HCT116 (cell line): ENCODE measurements around the gene RPF1. TPM values are rescaled to one million over a fixed set of nuclear protein-coding genes. Genes with fewer than 3 reads are reported as not detected.

ENCODE experiments used
- ATAC-seq: fragments of 200-7000 bp; cut with Tn5 transposase; 2 replicates; pipeline ENCODE4 v1.9.1; 2020; ENCODE audit warnings: mild to moderate bottlenecking, moderate library complexity
- BruUV-seq: library from RNA; stranded (reverse); fragments of 400-500 nt; replicated peaks from 2 replicates; lab custom pipeline; 2021; lab: Mats Ljungman, UMichigan
- CTCF ChIA-PET: fragments of 300-600 bp; sonication (Branson Sonifier 250); formaldehyde crosslinking; loops from one replicate; lab custom pipeline; 2021; ENCODE audit warnings: antibody characterized with exemption; lab: Charles Lee
- POLR2A ChIA-PET: fragments of 300-600, 350-600 bp; sonication (Branson Sonifier 250); formaldehyde crosslinking; loops from one replicate; lab custom pipeline; 2021; ENCODE audit warnings: antibody characterized with exemption; lab: Charles Lee
- RAD21 ChIA-PET, 2 experiments: fragments of 300-600 bp; sonication (Branson Sonifier 250); formaldehyde crosslinking; loops; one replicate each; lab custom pipeline; 2023; ENCODE audit warnings: low total read pairs in 2 of 2; ENCODE audit not compliant: uncharacterized antibody in 2 of 2, unreplicated experiment in 2 of 2, low non-redundant PET in 1 of 2; lab: Charles Lee
- DNase-seq: peaks from one replicate; pipeline ENCODE4 v3.0.0-alpha.2; 2010; ENCODE audit warnings: low read depth, low spot score
- H2AFZ ChIP-seq: fragments of 200-600 bp; shearing (Covaris generic), sonication (generic); 2 replicates; pipeline ENCODE4 v1.6.1; 2017; ENCODE audit warnings: low read depth, mixed run types, mixed read lengths, antibody characterized with exemption, low read length; ENCODE audit not compliant: poor library complexity, severe bottlenecking
- H3K27ac ChIP-seq: 2 replicates; pipeline ENCODE4 v1.5.1; 2012; ENCODE audit warnings: low read depth, low read length
- H3K27me3 ChIP-seq: fragments of 200-600 bp; sonication (generic); 2 replicates; pipeline ENCODE4 v1.6.1; 2016; ENCODE audit warnings: mixed run types, low read length, mixed read lengths; ENCODE audit not compliant: insufficient read depth
- H3K36me3 ChIP-seq, 2 experiments: fragments of 200-500 bp in 1 of 2; fragments of 200-600 bp in 1 of 2; sonication (Bioruptor generic) in 1 of 2; sonication (generic) in 1 of 2; 2 replicates each; pipeline versions ENCODE4 v1.5.1 to v1.6.1; 2014 to 2016; ENCODE audit warnings: low read length in 2 of 2, inconsistent platforms in 1 of 2, mixed read lengths in 1 of 2, mixed run types in 1 of 2; ENCODE audit not compliant: insufficient read depth in 2 of 2, control insufficient read depth in 1 of 2
- H3K4me1 ChIP-seq, 2 experiments: fragments of 200-600 bp in 1 of 2; sonication (generic) in 1 of 2; 2 replicates each; pipeline versions ENCODE4 v1.5.1 to v1.6.1; 2012 to 2017; ENCODE audit warnings: low read length in 2 of 2, inconsistent platforms in 1 of 2, mild to moderate bottlenecking in 1 of 2, mixed read lengths in 1 of 2, mixed run types in 1 of 2, moderate library complexity in 1 of 2; ENCODE audit not compliant: insufficient read depth in 2 of 2, control insufficient read depth in 1 of 2
- H3K4me2 ChIP-seq: fragments of 200-600 bp; sonication (generic); 2 replicates; pipeline ENCODE4 v1.6.1; 2017; ENCODE audit warnings: mixed run types, low read length, mixed read lengths
- H3K4me3 ChIP-seq, 2 experiments: fragments of 200-600 bp in 1 of 2; sonication (generic) in 1 of 2; replicated peaks in 1 of 2; 2 replicates each; pipeline ENCODE4 v1.5.1; 2011 to 2016; ENCODE audit warnings: low read length in 2 of 2, control low read depth in 1 of 2, low read depth in 1 of 2, mild to moderate bottlenecking in 1 of 2, mixed read lengths in 1 of 2, mixed run types in 1 of 2
- H3K79me2 ChIP-seq: fragments of 200-600 bp; sonication (generic); 2 replicates; pipeline ENCODE4 v1.6.1; 2017; ENCODE audit warnings: mild to moderate bottlenecking, mixed run types, low read length, moderate library complexity, mixed read lengths; ENCODE audit not compliant: insufficient read depth
- H3K9ac ChIP-seq: fragments of 200-600 bp; sonication (generic); 2 replicates; pipeline ENCODE4 v1.6.1; 2016; ENCODE audit warnings: low read length, mixed read lengths
- H3K9me2 ChIP-seq: fragments of 200-600 bp; sonication (generic), shearing (Covaris generic); 2 replicates; pipeline ENCODE4 v1.6.1; 2017; ENCODE audit warnings: mixed run types, mild to moderate bottlenecking, moderate library complexity; ENCODE audit not compliant: insufficient read depth
- H3K9me3 ChIP-seq, 2 experiments: fragments of 200-500 bp in 1 of 2; fragments of 200-600 bp in 1 of 2; sonication (Bioruptor generic) in 1 of 2; sonication (generic) in 1 of 2; 2 replicates each; pipeline ENCODE4 v1.6.1; 2014 to 2017; ENCODE audit warnings: low read length in 2 of 2, mixed read lengths in 2 of 2, inconsistent platforms in 1 of 2, low read depth in 1 of 2, mild to moderate bottlenecking in 1 of 2, mixed run types in 1 of 2, moderate library complexity in 1 of 2; ENCODE audit not compliant: control insufficient read depth in 1 of 2, insufficient read depth in 1 of 2
- H4K20me1 ChIP-seq: fragments of 200-600 bp; sonication (generic), shearing (Covaris generic); 2 replicates; pipeline ENCODE4 v1.6.1; 2017; ENCODE audit warnings: mixed run types, mild to moderate bottlenecking, moderate library complexity; ENCODE audit not compliant: insufficient read depth
- ATF3 ChIP-seq: IDR thresholded peaks from 2 replicates; pipeline ENCODE4 v1.6.1; 2012
- CBX3 ChIP-seq: IDR thresholded peaks from 2 replicates; pipeline ENCODE4 v1.6.1; 2012; ENCODE audit warnings: low read depth
- CEBPB ChIP-seq: IDR thresholded peaks from 2 replicates; pipeline ENCODE4 v1.6.1; 2012; ENCODE audit warnings: low read depth
- CTCF ChIP-seq, 3 experiments: fragments of 200-600 bp in 1 of 3; sonication (generic) in 1 of 3; IDR thresholded peaks in 2 of 3; conservative IDR thresholded peaks in 1 of 3; 2 replicates each; pipeline ENCODE4 v1.5.1; 2012 to 2017; ENCODE audit warnings: low read depth in 2 of 3, low read length in 2 of 3, antibody characterized with exemption in 1 of 3, borderline replicate concordance in 1 of 3, control low read depth in 1 of 3, mild to moderate bottlenecking in 1 of 3, mixed read lengths in 1 of 3, mixed run types in 1 of 3, moderate library complexity in 1 of 3; ENCODE audit not compliant: insufficient read depth in 1 of 3
- ELF1 ChIP-seq: IDR thresholded peaks from 2 replicates; pipeline ENCODE4 v1.6.1; 2012; ENCODE audit warnings: low read depth, borderline replicate concordance
- EZH2 ChIP-seq: fragments of 200-600 bp; sonication (generic); IDR thresholded peaks from 2 replicates; pipeline ENCODE4 v1.6.1; 2017; ENCODE audit warnings: antibody characterized with exemption, mixed run types
- EZH2phosphoT487 ChIP-seq: fragments of 200-600 bp; IDR thresholded peaks from 2 replicates; pipeline ENCODE4 v1.6.1; 2018; ENCODE audit warnings: antibody characterized with exemption, borderline replicate concordance
- FOSL1 ChIP-seq: IDR thresholded peaks from 2 replicates; pipeline ENCODE4 v1.6.1; 2012; ENCODE audit warnings: low read depth
- JUND ChIP-seq: IDR thresholded peaks from 2 replicates; pipeline ENCODE4 v1.6.1; 2012
- MAX ChIP-seq: IDR thresholded peaks from 2 replicates; pipeline ENCODE4 v1.6.1; 2012
- POLR2AphosphoS5 ChIP-seq: IDR thresholded peaks from 2 replicates; pipeline ENCODE4 v1.6.1; 2011; ENCODE audit warnings: mild to moderate bottlenecking, low read depth, low read length, moderate library complexity
- RAD21 ChIP-seq: IDR thresholded peaks from 2 replicates; pipeline ENCODE4 v1.6.1; 2012; ENCODE audit warnings: low read depth, mild to moderate bottlenecking
- REST ChIP-seq: IDR thresholded peaks from 2 replicates; pipeline ENCODE4 v1.6.1; 2012; ENCODE audit warnings: low read depth
- SIN3A ChIP-seq: IDR thresholded peaks from 2 replicates; pipeline ENCODE4 v1.6.1; 2012; ENCODE audit warnings: low read depth
- SP1 ChIP-seq: IDR thresholded peaks from 2 replicates; pipeline ENCODE4 v1.6.1; 2012; ENCODE audit warnings: low read depth
- SRF ChIP-seq: IDR thresholded peaks from 2 replicates; pipeline ENCODE4 v1.6.1; 2012; ENCODE audit warnings: low read depth
- TCF7L2 ChIP-seq: IDR thresholded peaks from 2 replicates; pipeline ENCODE4 v1.7.0; 2011; ENCODE audit warnings: borderline replicate concordance, inconsistent platforms; ENCODE audit not compliant: insufficient read depth, insufficient read length; ENCODE audit errors: extremely low read depth
- YY1 ChIP-seq: IDR thresholded peaks from 2 replicates; pipeline ENCODE4 v1.6.1; 2011; ENCODE audit warnings: low read length, low read depth, moderate library complexity, mild to moderate bottlenecking; ENCODE audit not compliant: insufficient replicate concordance; ENCODE audit errors: extremely low read depth
- ZFX ChIP-seq: fragments of 450-650 bp; IDR thresholded peaks from 2 replicates; pipeline ENCODE4 v1.6.1; 2017
- ZNF274 ChIP-seq: fragments of 200-500 bp; sonication (Bioruptor generic); IDR thresholded peaks from 2 replicates; pipeline ENCODE4 v1.6.1; 2014; ENCODE audit warnings: mild to moderate bottlenecking, low read depth, low read length, inconsistent platforms
- intact Hi-C: fragments of 100-400 bp; cut with micrococcal nuclease; formaldehyde crosslinking; loops from 2 replicates; pipeline ENCODE4 v1.10.0; 2022
- total RNA-seq: library from RNA; stranded (reverse); gene quantifications from one replicate; pipeline ENCODE4 v1.2.1, GENCODE V29; 2021; ENCODE audit not compliant: unreplicated experiment

RPF1 gene
- total RNA-seq, 1 experiment from 2014 or later, result 86.9 TPM

GRCh38 chr1:84506002-84506728 is 27.1 kb downstream of the RPF1 start, which contains the start of the genes GNG5 and SPATA1:
Gene GNG5, minus strand, starts transcription at chr1:84506581. Its CDS starts 490 bp downstream, at chr1:84506091.
Gene SPATA1, plus strand, starts transcription at chr1:84506386. Its CDS starts 9,974 bp downstream, at chr1:84516360.
- peaks cover 0 to 9% of the 10 kb centered on the region in 2 experiments; a peak in 2 of 4 replicates for H3K9me3 ChIP-seq
- H3K9ac ChIP-seq, result peak within 1 kb of the TSS; percentile 86
- DNase-seq (peak; percentile 91), ATAC-seq (peak; percentile 90)
- H3K4me1 ChIP-seq, result peaks cover 21 to 38% of the 10 kb centered on the region in 2 experiments
- ChIA-PET CTCF (interaction anchor here (1.0 to 1.4 kb wide), 3 partner anchors 252 to 365 kb away, joined by 3 to 5 read pairs (median 4); partner anchors contain the start of gene PRKACB), RAD21 (interaction anchor here (0.5 to 1.1 kb wide), 2 partner anchors 98 to 113 kb away, joined by 3 read pairs; no protein-coding TSS in a partner anchor), POLR2A (interaction anchor here (0.7 to 2.3 kb wide), 12 partner anchors 8 to 365 kb away, joined by 3 to 12 read pairs (median 4); partner anchors contain the start of genes CTBS and PRKACB)
- peaks cover 59% of the 10 kb centered on the region for H3K79me2 ChIP-seq
- H3K4me2 ChIP-seq, result peak within 1 kb of the TSS; percentile 82
- H3K9me2 ChIP-seq, result no peaks in the 10 kb centered on the region
- no TSS peak for BruUV-seq
- H3K27me3 ChIP-seq, result no peaks in the 10 kb centered on the region
- H3K36me3 ChIP-seq, result peaks cover 0 to 6% of the 10 kb centered on the region in 2 experiments; a peak in 2 of 4 replicates
- intact Hi-C loops, result loop anchor here (2.0 to 10.0 kb wide), 4 partner anchors 69 to 364 kb away; partner anchors contain the start of genes CTBS and PRKACB
- H2AFZ ChIP-seq, result peak within 1 kb of the TSS; percentile 3
- H3K4me3 ChIP-seq, result peak within 1 kb of the TSS; percentile 83 to 85
- 0 out of 2 replicates have a peak, but pooled peaks cover 8% of the 10 kb centered on the region for H4K20me1 ChIP-seq
- peak within 1 kb of the TSS; percentile 83 for H3K27ac ChIP-seq
- TF ChIP-seq EZH2phosphoT487, result no peak
- 0 out of 2 replicates have a peak, but pooled peaks have one; percentile 52 for TF ChIP-seq CBX3
- TF ChIP-seq ATF3, result no peak
- TF ChIP-seq MAX, result peak; percentile 56
- peak; percentile 76 for TF ChIP-seq SP1
- TF ChIP-seq SIN3A, result peak; percentile 31; the same call in 1 of the 2 replicates
- no peak for TF ChIP-seq ELF1
- no peak for TF ChIP-seq CTCF (IDR thresholded peaks at IDR 0.05 in 2 of 3, conservative IDR thresholded peaks at IDR 0.05 in 1 of 3; ENCODE audit: borderline replicate concordance in 1 of 3, insufficient read depth in 1 of 3, low read depth in 2 of 3, low read length in 2 of 3)
- no peak for TF ChIP-seq CEBPB
- no peak for TF ChIP-seq ZNF274
- TF ChIP-seq ZFX, result peak; percentile 33
- peak; percentile 4 for TF ChIP-seq YY1
- no peak for TF ChIP-seq REST
- peak; percentile 85 for TF ChIP-seq POLR2AphosphoS5
- peak; percentile 33 for TF ChIP-seq TCF7L2
- TF ChIP-seq SRF, result no peak
- peak; percentile 82 for TF ChIP-seq FOSL1
- no peak; the same call in 1 of the 2 replicates for TF ChIP-seq RAD21
- peak; percentile 84 for TF ChIP-seq JUND
- TF ChIP-seq EZH2, result no peak
